OCI-LY3 (cell line): ENCODE results near the gene AQP10.
A peak's percentile ranks its signal among the peaks of the same experiment; 100 is the strongest.
"Not testable (repeated sequence)": the region's sequence is repeated elsewhere in the genome, so short reads cannot be mapped to it uniquely, and the experiment has no call there.

Experiments used
- H2AFZ ChIP-seq: fragments of 200-600, 300-600 bp; shearing (Covaris generic); 2 replicates; pipeline ENCODE4 v1.6.0; 2014; ENCODE audit warnings: antibody characterized with exemption, low read depth, low read length
- H3K27ac ChIP-seq: fragments of 200-600, 300-600 bp; sonication (generic); 2 replicates; pipeline ENCODE4 v1.5.1; 2014; ENCODE audit warnings: mild to moderate bottlenecking, low read length, moderate library complexity, mixed read lengths
- H3K27me3 ChIP-seq: fragments of 200-600, 300-600 bp; sonication (generic); 2 replicates; pipeline ENCODE4 v1.6.1; 2014; ENCODE audit warnings: low read depth, low read length, mixed read lengths
- H3K36me3 ChIP-seq: fragments of 200-600, 300-600 bp; sonication (generic); replicated peaks from 2 replicates; pipeline ENCODE3; 2014; ENCODE audit warnings: low read depth, low read length, mixed read lengths
- H3K4me1 ChIP-seq: fragments of 300-600, 200-600 bp; sonication (generic); 2 replicates; pipeline ENCODE4 v1.6.1; 2014; ENCODE audit warnings: low read length, mixed read lengths
- H3K4me2 ChIP-seq: fragments of 200-600, 300-600 bp; sonication (generic); 2 replicates; pipeline ENCODE4 v1.6.1; 2014; ENCODE audit warnings: low read length, mixed read lengths
- H3K4me3 ChIP-seq: fragments of 300-600, 200-600 bp; sonication (generic); 2 replicates; pipeline ENCODE4 v1.5.1; 2014; ENCODE audit warnings: antibody characterized with exemption, mild to moderate bottlenecking, low read length, moderate library complexity
- H3K79me2 ChIP-seq: fragments of 300-600, 200-600 bp; shearing (Covaris generic); 2 replicates; pipeline ENCODE4 v1.6.1; 2014; ENCODE audit warnings: mild to moderate bottlenecking, low read length, mixed read lengths
- H3K9ac ChIP-seq: fragments of 300-600, 200-600 bp; shearing (Covaris generic); 2 replicates; pipeline ENCODE4 v1.6.0; 2014; ENCODE audit warnings: mild to moderate bottlenecking, low read length, moderate library complexity
- H3K9me3 ChIP-seq: fragments of 200-600, 300-600 bp; shearing (Covaris generic); 2 replicates; pipeline ENCODE4 v1.6.1; 2014; ENCODE audit warnings: low read length, mixed read lengths; ENCODE audit not compliant: insufficient read depth
- H4K20me1 ChIP-seq: fragments of 200-600, 300-600 bp; sonication (generic); 2 replicates; pipeline ENCODE4 v1.6.1; 2016; ENCODE audit warnings: low read length, mixed read lengths; ENCODE audit not compliant: insufficient read depth
- CTCF ChIP-seq: fragments of 200-600, 300-600 bp; sonication (generic); IDR thresholded peaks from 2 replicates; pipeline ENCODE4 v1.5.1; 2014; ENCODE audit warnings: antibody characterized with exemption, low read length, low read depth
- EZH2phosphoT487 ChIP-seq: fragments of 200-600 bp; shearing (Covaris generic); IDR thresholded peaks from 2 replicates; pipeline ENCODE4 v1.6.1; 2018; ENCODE audit warnings: antibody characterized with exemption, mixed run types, low read depth

The AQP10 gene

GRCh38 chr1:154360288-154360687 lies 39.4 kb downstream of the AQP10 start:
- H3K4me3 ChIP-seq: no peak overlapping the region
- H3K79me2 ChIP-seq: no peaks in the 10 kb centered on the region
- no peaks in the 10 kb centered on the region for H3K36me3 ChIP-seq
- H4K20me1 ChIP-seq: no peaks in the 10 kb centered on the region
- no peak for TF ChIP-seq EZH2phosphoT487
- TF ChIP-seq CTCF: no peak
- no peaks in the 10 kb centered on the region for H3K4me1 ChIP-seq
- H3K27me3 ChIP-seq: 0 out of 2 replicates have a peak, but pooled peaks cover 3% of the 10 kb centered on the region
- no peak overlapping the region for H3K4me2 ChIP-seq
- H2AFZ ChIP-seq: no peak overlapping the region
- no peak overlapping the region for H3K9ac ChIP-seq
- no peak overlapping the region for H3K27ac ChIP-seq
- H3K9me3 ChIP-seq: no peaks in the 10 kb centered on the region

- not testable (repeated sequence) for H3K9me3 ChIP-seq, H3K9ac ChIP-seq, H3K4me3 ChIP-seq, H3K4me2 ChIP-seq, H4K20me1 ChIP-seq, H3K27ac ChIP-seq, H2AFZ ChIP-seq, H3K27me3 ChIP-seq, H3K36me3 ChIP-seq, H3K4me1 ChIP-seq, H3K79me2 ChIP-seq
Measured at GRCh38 chr1:154360881-154361280, 40.0 kb downstream of the AQP10 start.

- Histone ChIP-seq H3K36me3 (no peaks in the 10 kb centered on the region), H3K4me2 (no peak overlapping the region), H3K27me3 (0 out of 2 replicates have a peak, but pooled peaks cover 3% of the 10 kb centered on the region), H3K79me2 (no peaks in the 10 kb centered on the region), H2AFZ (no peak overlapping the region), H3K9me3 (no peaks in the 10 kb centered on the region), H3K4me3 (no peak overlapping the region), H3K27ac (no peak overlapping the region), H3K4me1 (no peaks in the 10 kb centered on the region), H3K9ac (no peak overlapping the region), H4K20me1 (no peaks in the 10 kb centered on the region)
- TF ChIP-seq EZH2phosphoT487 (no peak), CTCF (no peak)
Measured at GRCh38 chr1:154361357-154361756, 40.5 kb downstream of the AQP10 start.

- Histone ChIP-seq H3K79me2 (no peaks in the 10 kb centered on the region), H3K4me2 (peak overlapping the region; percentile 0; the same call in 1 of the 2 replicates), H3K4me3 (no peak overlapping the region), H2AFZ (peak overlapping the region; percentile 91), H3K27ac (no peak overlapping the region), H3K9ac (no peak overlapping the region), H3K36me3 (no peaks in the 10 kb centered on the region), H3K27me3 (no peaks in the 10 kb centered on the region), H3K9me3 (no peaks in the 10 kb centered on the region), H4K20me1 (no peaks in the 10 kb centered on the region), H3K4me1 (peaks cover 13% of the 10 kb centered on the region; the same call in 1 of the 2 replicates)
- TF ChIP-seq EZH2phosphoT487 (no peak), CTCF (no peak)
Measured at GRCh38 chr1:154371436-154371835, 50.5 kb downstream of the AQP10 start.

GRCh38 chr1:154373777-154374357 lies 53.0 kb downstream of the AQP10 start:
- not testable (repeated sequence) for H3K27me3 ChIP-seq, H3K36me3 ChIP-seq, H3K9me3 ChIP-seq, H3K79me2 ChIP-seq, H4K20me1 ChIP-seq, H3K27ac ChIP-seq, H3K4me3 ChIP-seq, H2AFZ ChIP-seq, H3K9ac ChIP-seq
- Histone ChIP-seq H3K4me1 (peaks cover 13% of the 10 kb centered on the region; the same call in 1 of the 2 replicates), H3K4me2 (peak overlapping the region; percentile 19; the same call in 1 of the 2 replicates)
